GM21576 (cell line): ENCODE measurements around the gene RBM19.
"Not testable (repeated sequence)": the region's sequence is repeated elsewhere in the genome, so short reads cannot be mapped to it uniquely, and the experiment has no call there.

Source experiments
- ATAC-seq: cut with Tn5 transposase; IDR thresholded peaks from one replicate; pipeline ENCODE4 v1.9.1; 2021; ENCODE audit warnings: mild to moderate bottlenecking, moderate library complexity; ENCODE audit not compliant: unreplicated experiment

Gene RBM19

GRCh38 chr12:113906411-113907200 lies 59.5 kb downstream of the RBM19 start:
- no peak for ATAC-seq

GRCh38 chr12:113905829-113906228 lies 60.3 kb downstream of the RBM19 start:
- ATAC-seq = no peak

- ATAC-seq = no peak
Observed at GRCh38 chr12:113903381-113903863, 62.7 kb downstream of the RBM19 start.

GRCh38 chr12:113901319-113901718 lies 64.8 kb downstream of the RBM19 start:
- not testable (repeated sequence) for ATAC-seq

GRCh38 chr12:113900716-113901115 lies 65.4 kb downstream of the RBM19 start:
- ATAC-seq = no peak

GRCh38 chr12:113899561-113900471 lies 66.3 kb downstream of the RBM19 start:
- ATAC-seq = no peak

- ATAC-seq = no peak
Observed at GRCh38 chr12:113899042-113899560, 67.0 kb downstream of the RBM19 start.

GRCh38 chr12:113898466-113898865 lies 67.7 kb downstream of the RBM19 start:
- ATAC-seq = no peak

- no peak for ATAC-seq
Observed at GRCh38 chr12:113897406-113897805, 68.7 kb downstream of the RBM19 start.

- no peak for ATAC-seq
Observed at GRCh38 chr12:113896841-113897240, 69.3 kb downstream of the RBM19 start.

- ATAC-seq = no peak
Observed at GRCh38 chr12:113896194-113896593, 69.9 kb downstream of the RBM19 start.

GRCh38 chr12:113895176-113895575 lies 70.9 kb downstream of the RBM19 start:
- ATAC-seq = no peak

- ATAC-seq = no peak
Observed at GRCh38 chr12:113894697-113895096, 71.4 kb downstream of the RBM19 start.

- ATAC-seq = no peak
Observed at GRCh38 chr12:113893221-113893620, 72.9 kb downstream of the RBM19 start.

GRCh38 chr12:113892556-113892955 lies 73.6 kb downstream of the RBM19 start:
- no peak for ATAC-seq

- ATAC-seq = no peak
Observed at GRCh38 chr12:113891739-113892520, 74.2 kb downstream of the RBM19 start.

- ATAC-seq = no peak
Observed at GRCh38 chr12:113891167-113891692, 74.9 kb downstream of the RBM19 start.

- ATAC-seq = no peak
Observed at GRCh38 chr12:113889891-113890581, 76.1 kb downstream of the RBM19 start.

GRCh38 chr12:113889076-113889475 lies 77.0 kb downstream of the RBM19 start:
- no peak for ATAC-seq

GRCh38 chr12:113888435-113888834 lies 77.7 kb downstream of the RBM19 start:
- no peak for ATAC-seq
